Measurements from ENCODE around the gene C16orf89. TPM values are rescaled to one million over a fixed set of nuclear protein-coding genes. Genes with fewer than 3 reads are reported as not detected.

The C16orf89 gene
- total and polyA plus RNA-seq, 10 of the 15 experiments (the other 5 are each of a cell fraction or from before 2014, with no cell fraction given) = not detected

GRCh38 chr16:5003211-5003610, 62.5 kb downstream of the C16orf89 start:
- Histone ChIP-seq H3K79me2 (ENCODE audit: control insufficient read depth, insufficient read depth, low read length) (no peaks in the 10 kb centered on the region), H3K4me2 (ENCODE audit: control insufficient read depth, insufficient read depth) (no peak overlapping the region), H2AFZ (ENCODE audit: control insufficient read depth, low read depth, low read length) (no peak overlapping the region), H3K4me3 (no peak overlapping the region), H3K27me3 (replicated peaks in 1 of 2; ENCODE audit: control insufficient read depth in 2 of 2, insufficient read depth in 2 of 2, low read length in 1 of 2) (no peaks in the 10 kb centered on the region), H3K27ac (ENCODE audit: control insufficient read depth, insufficient read depth) (no peak overlapping the region), H3K9ac (ENCODE audit: control insufficient read depth, insufficient read depth, low read length) (no peak overlapping the region), H3K9me3 (replicated peaks; ENCODE audit: control insufficient read depth, insufficient read depth, low read length) (no peaks in the 10 kb centered on the region), H3K36me3 (ENCODE audit: control insufficient read depth in 2 of 2, insufficient read depth in 2 of 2, low read length in 1 of 2) (no peaks in the 10 kb centered on the region), H3K4me1 (ENCODE audit: control insufficient read depth, insufficient read depth, low read length) (no peaks in the 10 kb centered on the region), H4K20me1 (ENCODE audit: control insufficient read depth, insufficient read depth) (no peaks in the 10 kb centered on the region)
- BruUV-seq (replicated peaks) = no TSS peak
- in situ Hi-C loops (cut with MboI) (no loop called here), intact Hi-C loops (cut with micrococcal nuclease; ENCODE audit: unreplicated experiment) (no loop called here)
- WGBS (ENCODE audit: insufficient coverage, insufficient replicate concordance, low lambda C conversion rate, missing lambda C conversion rate) = 37% methylated on average over 11 of the region's 12 CpGs
- DNase-seq (ENCODE audit: low read depth, low spot score) (no peak), FAIRE-seq (no peak), ATAC-seq (no peak)
- ChIA-PET RAD21 (ENCODE audit: unreplicated experiment) (no interaction called here), SMC1A (ENCODE audit: uncharacterized antibody, unreplicated experiment) (no interaction called here), POLR2A (no interaction called here), CTCF (no interaction called here)
- TF ChIP-seq ASH2L (IDR thresholded peaks at IDR 0.05; ENCODE audit: borderline replicate concordance, low read depth) (no peak), ATF7 (IDR thresholded peaks at IDR 0.05; ENCODE audit: low read depth) (no peak), REST (IDR thresholded peaks at IDR 0.05; ENCODE audit: low read depth, low read length) (no peak), GABPA (IDR thresholded peaks at IDR 0.05; ENCODE audit: low read depth) (no peak), MLLT1 (IDR thresholded peaks at IDR 0.05) (no peak), CBX3 (IDR thresholded peaks at IDR 0.05; ENCODE audit: borderline replicate concordance, low read depth) (no peak), ZNF274 (IDR thresholded peaks at IDR 0.05; ENCODE audit: insufficient read depth, insufficient read length) (no peak), E4F1 (IDR thresholded peaks at IDR 0.05; ENCODE audit: borderline replicate concordance, partially characterized antibody) (no peak), MTA2 (IDR thresholded peaks at IDR 0.05; ENCODE audit: low read depth) (no peak), TCF3 (IDR thresholded peaks at IDR 0.05; ENCODE audit: borderline replicate concordance, insufficient read depth, low read depth, low read length) (no peak), MYB (IDR thresholded peaks at IDR 0.05; ENCODE audit: borderline replicate concordance, low read depth, low read length) (no peak), PKNOX1 (IDR thresholded peaks at IDR 0.05) (no peak), FOS (IDR thresholded peaks at IDR 0.05; ENCODE audit: borderline replicate concordance, extremely low read depth, insufficient read length) (no peak)
- TF ChIP-seq, protein P1, sequence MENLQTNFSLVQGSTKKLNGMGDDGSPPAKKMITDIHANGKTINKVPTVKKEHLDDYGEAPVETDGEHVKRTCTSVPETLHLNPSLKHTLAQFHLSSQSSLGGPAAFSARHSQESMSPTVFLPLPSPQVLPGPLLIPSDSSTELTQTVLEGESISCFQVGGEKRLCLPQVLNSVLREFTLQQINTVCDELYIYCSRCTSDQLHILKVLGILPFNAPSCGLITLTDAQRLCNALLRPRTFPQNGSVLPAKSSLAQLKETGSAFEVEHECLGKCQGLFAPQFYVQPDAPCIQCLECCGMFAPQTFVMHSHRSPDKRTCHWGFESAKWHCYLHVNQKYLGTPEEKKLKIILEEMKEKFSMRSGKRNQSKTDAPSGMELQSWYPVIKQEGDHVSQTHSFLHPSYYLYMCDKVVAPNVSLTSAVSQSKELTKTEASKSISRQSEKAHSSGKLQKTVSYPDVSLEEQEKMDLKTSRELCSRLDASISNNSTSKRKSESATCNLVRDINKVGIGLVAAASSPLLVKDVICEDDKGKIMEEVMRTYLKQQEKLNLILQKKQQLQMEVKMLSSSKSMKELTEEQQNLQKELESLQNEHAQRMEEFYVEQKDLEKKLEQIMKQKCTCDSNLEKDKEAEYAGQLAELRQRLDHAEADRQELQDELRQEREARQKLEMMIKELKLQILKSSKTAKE (IDR thresholded peaks at IDR 0.05; ENCODE audit: low read depth, poor library complexity, severe bottlenecking) = no peak

All from GM12878 (cell line).